Ascending aorta (tissue), 2 donors: ENCODE results near the gene RRM2. TPM values are rescaled to one million over a fixed set of nuclear protein-coding genes. Genes with fewer than 3 reads are reported as not detected.

Source experiments
- DNase-seq, 2 donors: peaks; one replicate each; pipeline ENCODE4 v3.0.0-alpha.2; 2019; ENCODE audit warnings: low spot score in 2 of 2
- H3K27ac ChIP-seq, 2 donors: fragments of 200-600 bp; sonication (generic); one replicate each; pipeline ENCODE4 v1.5.1; 2016 to 2017; ENCODE audit warnings: mild to moderate bottlenecking in 1 of 2
- H3K27me3 ChIP-seq: fragments of 200-600 bp; sonication (generic); one replicate; pipeline ENCODE4 v1.5.1; 2017
- H3K36me3 ChIP-seq, 2 donors: fragments of 200-600 bp; sonication (generic); one replicate each; pipeline ENCODE4 v1.5.1; 2016
- H3K4me1 ChIP-seq, 2 donors: fragments of 200-600 bp; sonication (generic); one replicate each; pipeline ENCODE4 v1.5.1; 2016 to 2017; ENCODE audit warnings: mild to moderate bottlenecking in 1 of 2
- H3K4me3 ChIP-seq, 2 donors: fragments of 200-600 bp; sonication (generic); one replicate each; pipeline ENCODE4 v1.5.1; 2016 to 2017; ENCODE audit warnings: mild to moderate bottlenecking in 1 of 2
- H3K9me3 ChIP-seq, 2 donors: fragments of 200-600 bp; sonication (generic); one replicate each; pipeline ENCODE4 v1.5.1; 2016
- CTCF ChIP-seq, 3 experiments: fragments of 200-600 bp in 2 of 3; fragments of 450-650 bp in 1 of 3; sonication (generic) in 2 of 3; IDR thresholded peaks; one replicate each; pipeline ENCODE4 v1.5.1; 2016 to 2019; ENCODE audit warnings: antibody characterized with exemption in 3 of 3, mild to moderate bottlenecking in 1 of 3, moderate library complexity in 1 of 3
- intact Hi-C: fragments of 100-400 bp; cut with DNase I; formaldehyde crosslinking; loops from one replicate; pipeline ENCODE4 v1.15.1; 2023
- total RNA-seq: library from RNA; depleted of rRNA; stranded (reverse); fragments of >200 nt; gene quantifications from one replicate; pipeline ENCODE4 v1.1.0, GENCODE V29; 2016

Gene RRM2
- not detected for total RNA-seq

GRCh38 chr2:10122500-10123280, at the start of gene RRM2:
Gene RRM2, plus strand, starts transcription at chr2:10122739. Its CDS starts 60 bp downstream, at chr2:10122799.
- Histone ChIP-seq H3K27me3 (peaks cover 7% of the 10 kb centered on the region), H3K4me3 (peak within 1 kb of the TSS; percentile 47 to 69), H3K36me3 (no peaks in the 10 kb centered on the region), H3K9me3 (no peaks in the 10 kb centered on the region), H3K27ac (no peak within 1 kb of the TSS), H3K4me1 (peaks cover 13 to 20% of the 10 kb centered on the region in 2 donors)
- intact Hi-C loops = loop anchor here (1.0 to 10.0 kb wide), 5 partner anchors 165 to 690 kb away; partner anchors contain the start of genes HPCAL1 and PDIA6
- DNase-seq = peak; percentile 76 to 94
- no peak for TF ChIP-seq CTCF (IDR thresholded peaks at IDR 0.05)

- no peak for TF ChIP-seq CTCF (IDR thresholded peaks at IDR 0.05)
- Histone ChIP-seq H3K27ac (no peak overlapping the region), H3K4me1 (no peaks in the 10 kb centered on the region), H3K27me3 (no peaks in the 10 kb centered on the region), H3K36me3 (no peaks in the 10 kb centered on the region), H3K4me3 (no peak overlapping the region), H3K9me3 (no peaks in the 10 kb centered on the region)
- intact Hi-C loops = loop anchor here (2.0 kb wide), 1 partner anchor 47 kb away; no protein-coding TSS in a partner anchor
- no peak for DNase-seq
Observed at GRCh38 chr2:10073706-10074105, 48.8 kb upstream of the RRM2 start.

GRCh38 chr2:10075101-10075500, 47.4 kb upstream of the RRM2 start:
- Histone ChIP-seq H3K27ac (no peak overlapping the region), H3K27me3 (no peaks in the 10 kb centered on the region), H3K4me3 (no peak overlapping the region), H3K36me3 (no peaks in the 10 kb centered on the region), H3K4me1 (no peaks in the 10 kb centered on the region), H3K9me3 (no peaks in the 10 kb centered on the region)
- no peak for DNase-seq
- intact Hi-C loops = no loop called here
- TF ChIP-seq CTCF (IDR thresholded peaks at IDR 0.05) = no peak

- Histone ChIP-seq H3K27ac (no peak overlapping the region), H3K36me3 (no peaks in the 10 kb centered on the region), H3K9me3 (no peaks in the 10 kb centered on the region), H3K4me3 (no peak overlapping the region), H3K27me3 (no peaks in the 10 kb centered on the region), H3K4me1 (peaks cover 0 to 4% of the 10 kb centered on the region in 2 donors)
- intact Hi-C loops = no loop called here
- no peak for DNase-seq
- no peak for TF ChIP-seq CTCF (IDR thresholded peaks at IDR 0.05)
Observed at GRCh38 chr2:10075571-10076209, 46.8 kb upstream of the RRM2 start.

- TF ChIP-seq CTCF (IDR thresholded peaks at IDR 0.05) = no peak
- no peaks in the 10 kb centered on the region for H3K27me3 ChIP-seq
- H3K4me3 ChIP-seq = no peak overlapping the region
- no peak overlapping the region for H3K27ac ChIP-seq
- DNase-seq = no peak
- H3K36me3 ChIP-seq = no peaks in the 10 kb centered on the region
- H3K9me3 ChIP-seq = no peaks in the 10 kb centered on the region
- peaks cover 0 to 7% of the 10 kb centered on the region in 2 donors for H3K4me1 ChIP-seq
- intact Hi-C loops = no loop called here
Observed at GRCh38 chr2:10076511-10076910, 46.0 kb upstream of the RRM2 start.
